DMS79 treated with DMSO at 0.1 percent for 48 hours (cell line): ENCODE measurements around the gene KLRG1.

Source experiments
- DNase-seq: peaks from one replicate; lab custom pipeline; 2025; lab: John Stamatoyannopoulos, UW

KLRG1 gene

GRCh38 chr12:8987163-8987562 lies 2.2 kb upstream of the KLRG1 start:
- DNase-seq = no peak

- no peak for DNase-seq
Observed at GRCh38 chr12:8987685-8988084, 1.7 kb upstream of the KLRG1 start.

GRCh38 chr12:8991371-8992345 lies 2.3 kb downstream of the KLRG1 start:
- DNase-seq = no peak

GRCh38 chr12:8993827-8994226 lies 4.5 kb downstream of the KLRG1 start:
- DNase-seq = no peak

- DNase-seq = no peak
Observed at GRCh38 chr12:8995021-8995775, 5.9 kb downstream of the KLRG1 start.

- no peak for DNase-seq
Observed at GRCh38 chr12:8996682-8997405, 7.5 kb downstream of the KLRG1 start.

- DNase-seq = no peak
Observed at GRCh38 chr12:9001233-9001632, 11.9 kb downstream of the KLRG1 start.

GRCh38 chr12:9002335-9002734 lies 13.0 kb downstream of the KLRG1 start:
- DNase-seq = no peak

GRCh38 chr12:9022592-9022991 lies 33.2 kb downstream of the KLRG1 start:
- no peak for DNase-seq

GRCh38 chr12:9024512-9024911 lies 35.2 kb downstream of the KLRG1 start:
- no peak for DNase-seq

GRCh38 chr12:9027161-9028059 lies 38.1 kb downstream of the KLRG1 start:
- DNase-seq = no peak

- DNase-seq = no peak
Observed at GRCh38 chr12:9030776-9031175, 41.4 kb downstream of the KLRG1 start.

- no peak for DNase-seq
Observed at GRCh38 chr12:9032202-9032964, 43.0 kb downstream of the KLRG1 start.

- DNase-seq = no peak
Observed at GRCh38 chr12:9033265-9033887, 44.0 kb downstream of the KLRG1 start.

- DNase-seq = no peak
Observed at GRCh38 chr12:9034095-9034494, 44.7 kb downstream of the KLRG1 start.

- no peak for DNase-seq
Observed at GRCh38 chr12:9036227-9036626, 46.9 kb downstream of the KLRG1 start.

GRCh38 chr12:9037431-9037830 lies 48.1 kb downstream of the KLRG1 start:
- DNase-seq = no peak

- DNase-seq = peak; percentile 48
Observed at GRCh38 chr12:9039397-9039977, 50.1 kb downstream of the KLRG1 start.

GRCh38 chr12:9040484-9041186 lies 51.3 kb downstream of the KLRG1 start:
- no peak for DNase-seq
